ENCODE data around the gene LAMA3. TPM values are rescaled to one million over a fixed set of nuclear protein-coding genes. Genes with fewer than 3 reads are reported as not detected.

LAMA3 gene
- total RNA-seq, 1 experiment from 2014 or later = 207 TPM

DNA sequence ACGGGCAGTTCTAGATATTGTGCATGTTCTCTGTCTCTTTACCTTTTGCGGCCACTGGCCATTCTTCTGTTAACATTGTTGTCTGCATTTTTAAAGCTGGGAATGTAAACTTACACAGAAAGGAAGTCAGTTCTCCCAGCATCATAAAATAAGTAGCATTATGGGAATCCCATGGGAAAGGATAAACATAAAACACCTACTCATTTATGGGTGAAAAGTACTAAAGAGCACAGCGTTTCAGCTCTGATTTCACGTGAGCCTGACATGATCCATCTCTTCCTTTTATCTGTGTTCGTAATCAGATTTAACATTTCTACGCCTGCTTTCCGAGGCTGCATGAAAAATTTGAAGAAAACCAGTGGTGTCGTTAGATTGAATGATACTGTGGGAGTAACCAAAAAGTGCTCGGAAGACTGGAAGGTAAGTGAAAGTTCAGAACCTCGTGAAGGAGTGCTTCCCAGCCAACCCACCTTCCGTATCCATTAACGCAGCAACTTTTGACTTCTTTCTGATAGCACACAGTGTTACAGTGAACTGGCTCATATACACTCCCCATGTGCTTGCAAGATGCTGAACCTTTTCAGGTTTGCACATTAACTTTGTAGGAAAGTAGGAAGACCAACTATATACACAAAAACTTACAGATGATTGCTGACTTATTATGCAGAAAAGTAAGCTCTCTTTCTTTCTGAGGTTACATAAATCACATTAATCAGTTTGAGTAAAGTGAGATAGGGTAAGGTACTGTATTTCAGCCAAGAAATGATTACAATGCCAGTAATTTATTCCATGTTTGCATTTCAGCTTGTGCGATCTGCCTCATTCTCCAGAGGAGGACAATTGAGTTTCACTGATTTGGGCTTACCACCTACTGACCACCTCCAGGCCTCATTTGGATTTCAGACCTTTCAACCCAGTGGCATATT is 238.8 kb downstream of the LAMA3 start:
- TF ChIP-seq, protein P1, sequence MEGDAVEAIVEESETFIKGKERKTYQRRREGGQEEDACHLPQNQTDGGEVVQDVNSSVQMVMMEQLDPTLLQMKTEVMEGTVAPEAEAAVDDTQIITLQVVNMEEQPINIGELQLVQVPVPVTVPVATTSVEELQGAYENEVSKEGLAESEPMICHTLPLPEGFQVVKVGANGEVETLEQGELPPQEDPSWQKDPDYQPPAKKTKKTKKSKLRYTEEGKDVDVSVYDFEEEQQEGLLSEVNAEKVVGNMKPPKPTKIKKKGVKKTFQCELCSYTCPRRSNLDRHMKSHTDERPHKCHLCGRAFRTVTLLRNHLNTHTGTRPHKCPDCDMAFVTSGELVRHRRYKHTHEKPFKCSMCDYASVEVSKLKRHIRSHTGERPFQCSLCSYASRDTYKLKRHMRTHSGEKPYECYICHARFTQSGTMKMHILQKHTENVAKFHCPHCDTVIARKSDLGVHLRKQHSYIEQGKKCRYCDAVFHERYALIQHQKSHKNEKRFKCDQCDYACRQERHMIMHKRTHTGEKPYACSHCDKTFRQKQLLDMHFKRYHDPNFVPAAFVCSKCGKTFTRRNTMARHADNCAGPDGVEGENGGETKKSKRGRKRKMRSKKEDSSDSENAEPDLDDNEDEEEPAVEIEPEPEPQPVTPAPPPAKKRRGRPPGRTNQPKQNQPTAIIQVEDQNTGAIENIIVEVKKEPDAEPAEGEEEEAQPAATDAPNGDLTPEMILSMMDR (IDR thresholded peaks at IDR 0.05; ENCODE audit: unreplicated experiment) = no peak
- intact Hi-C loops (cut with micrococcal nuclease; ENCODE audit: unreplicated experiment) = no loop called here
- Mint-ChIP-seq H3K4me1 (ENCODE audit: low read depth, unreplicated experiment) (peaks cover 43% of the 10 kb centered on the region), H3K36me3 (ENCODE audit: insufficient read depth, unreplicated experiment) (peaks cover 45% of the 10 kb centered on the region), H3K27me3 (ENCODE audit: unreplicated experiment) (no peaks in the 10 kb centered on the region), H3K9me3 (ENCODE audit: low read depth, unreplicated experiment) (no peaks in the 10 kb centered on the region), H3K4me3 (ENCODE audit: low read depth, unreplicated experiment) (peak overlapping the region; percentile 50), H3K27ac (ENCODE audit: unreplicated experiment) (peak overlapping the region; percentile 65)
- peak; percentile 44 for DNase-seq
- CTCF ChIA-PET = interaction anchor here (0.6 to 0.7 kb wide), 2 partner anchors 211 to 891 kb away, joined by 3 to 4 read pairs; partner anchors contain the start of gene CABYR
- BruUV-seq (replicated peaks) = TSS peak; percentile 46

DNA sequence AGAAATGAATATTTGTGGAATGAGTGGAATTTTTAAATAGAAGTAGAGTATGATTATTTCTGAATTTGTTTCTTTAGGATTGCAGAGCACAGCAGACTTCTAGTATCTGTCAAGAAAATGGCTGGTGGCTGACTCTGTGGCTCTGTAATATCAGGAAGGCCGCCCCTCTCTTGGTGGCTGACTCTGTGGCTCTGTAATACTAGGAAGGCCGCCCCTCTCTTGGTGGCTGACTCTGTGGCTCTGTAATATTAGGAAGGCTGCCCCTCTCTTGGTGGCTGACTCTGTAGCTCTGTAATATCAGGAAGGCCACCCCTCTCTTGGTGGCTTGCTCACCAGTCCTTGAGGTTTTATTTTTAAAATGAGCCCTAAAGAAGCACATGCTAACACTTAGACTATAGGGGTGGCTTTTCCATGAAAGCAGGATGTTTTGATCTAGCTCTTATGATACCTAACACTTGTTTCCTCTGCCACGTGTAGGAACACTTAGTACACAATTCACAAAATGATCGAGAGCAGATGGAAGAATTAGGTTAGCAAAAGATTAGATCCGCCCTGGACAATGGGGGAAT is 240.2 kb downstream of the LAMA3 start:
- TF ChIP-seq, protein P1 (IDR thresholded peaks at IDR 0.05; ENCODE audit: unreplicated experiment) = no peak
- no peak for DNase-seq
- Mint-ChIP-seq H3K27ac (ENCODE audit: unreplicated experiment) (no peak overlapping the region), H3K4me3 (ENCODE audit: low read depth, unreplicated experiment) (no peak overlapping the region), H3K36me3 (ENCODE audit: insufficient read depth, unreplicated experiment) (peaks cover 52% of the 10 kb centered on the region), H3K4me1 (ENCODE audit: low read depth, unreplicated experiment) (peaks cover 53% of the 10 kb centered on the region), H3K27me3 (ENCODE audit: unreplicated experiment) (no peaks in the 10 kb centered on the region), H3K9me3 (ENCODE audit: low read depth, unreplicated experiment) (no peaks in the 10 kb centered on the region)
- CTCF ChIA-PET = no interaction called here
- BruUV-seq (replicated peaks) = no TSS peak
- intact Hi-C loops (cut with micrococcal nuclease; ENCODE audit: unreplicated experiment) = no loop called here

DNA sequence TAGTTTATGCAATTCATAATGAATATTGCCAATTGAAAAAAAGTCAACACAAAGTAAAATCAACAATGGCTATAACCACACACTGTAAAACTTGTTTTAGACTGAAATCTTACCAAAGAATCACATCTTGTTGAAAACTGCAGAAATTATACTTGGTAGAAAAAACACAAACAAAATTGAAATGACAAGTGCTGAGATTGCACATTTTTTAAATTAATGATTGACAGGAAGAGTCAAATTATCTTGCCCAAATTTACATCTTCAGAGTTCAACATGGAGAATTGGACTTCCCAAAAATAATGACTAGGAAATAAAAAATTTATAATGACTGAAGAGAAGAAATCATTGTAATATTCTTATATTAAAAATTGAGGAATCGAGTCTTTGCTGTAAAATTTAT is 240.7 kb downstream of the LAMA3 start:
- no peaks in the 10 kb centered on the region for H3K27me3 Mint-ChIP-seq (ENCODE audit: unreplicated experiment)
- H3K9me3 Mint-ChIP-seq (ENCODE audit: low read depth, unreplicated experiment) = no peaks in the 10 kb centered on the region
- TF ChIP-seq, protein P1 (IDR thresholded peaks at IDR 0.05; ENCODE audit: unreplicated experiment) = no peak
- peaks cover 59% of the 10 kb centered on the region for H3K4me1 Mint-ChIP-seq (ENCODE audit: low read depth, unreplicated experiment)
- H3K36me3 Mint-ChIP-seq (ENCODE audit: insufficient read depth, unreplicated experiment) = peaks cover 46% of the 10 kb centered on the region
- BruUV-seq (replicated peaks) = no TSS peak
- H3K4me3 Mint-ChIP-seq (ENCODE audit: low read depth, unreplicated experiment) = no peak overlapping the region
- intact Hi-C loops (cut with micrococcal nuclease; ENCODE audit: unreplicated experiment) = no loop called here
- no peak for DNase-seq
- H3K27ac Mint-ChIP-seq (ENCODE audit: unreplicated experiment) = no peak overlapping the region
- CTCF ChIA-PET = no interaction called here

DNA sequence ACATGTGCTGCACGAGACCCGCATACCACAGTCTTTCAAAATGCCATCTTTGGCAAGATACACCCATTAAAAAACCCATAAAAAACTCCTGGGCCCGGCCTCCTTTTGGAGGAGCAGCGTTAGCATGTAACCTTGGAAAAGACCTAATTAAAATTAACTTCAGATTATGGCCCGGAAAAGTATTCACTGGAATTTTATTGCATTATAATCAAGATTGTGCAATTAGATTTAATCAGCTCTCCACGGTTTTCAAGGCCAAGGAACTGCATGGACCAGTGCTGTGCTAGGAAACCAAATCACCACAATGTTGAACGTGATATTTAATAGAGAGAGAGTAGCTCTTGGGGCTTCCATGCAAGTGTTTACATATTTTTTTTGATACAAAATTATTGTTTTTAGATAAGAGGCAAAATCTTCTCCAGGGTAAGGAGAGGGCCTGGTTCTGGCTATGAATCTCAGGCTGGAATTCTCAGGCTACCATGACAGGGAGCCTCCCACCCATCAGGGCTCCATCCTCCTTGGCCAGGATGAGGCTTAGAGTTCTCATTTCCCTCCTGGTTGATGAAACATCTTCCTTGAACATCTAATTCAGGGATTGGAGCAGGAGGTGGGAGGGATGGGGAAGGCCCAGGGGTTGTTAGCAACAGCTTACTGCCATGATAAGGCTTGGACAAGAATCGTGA is 243.3 kb downstream of the LAMA3 start:
- H3K36me3 Mint-ChIP-seq (ENCODE audit: insufficient read depth, unreplicated experiment) = peaks cover 54% of the 10 kb centered on the region
- H3K9me3 Mint-ChIP-seq (ENCODE audit: low read depth, unreplicated experiment) = no peaks in the 10 kb centered on the region
- TF ChIP-seq, protein P1 (IDR thresholded peaks at IDR 0.05; ENCODE audit: unreplicated experiment) = no peak
- DNase-seq = no peak
- CTCF ChIA-PET = no interaction called here
- H3K27ac Mint-ChIP-seq (ENCODE audit: unreplicated experiment) = no peak overlapping the region
- BruUV-seq (replicated peaks) = no TSS peak
- no peak overlapping the region for H3K4me3 Mint-ChIP-seq (ENCODE audit: low read depth, unreplicated experiment)
- peaks cover 51% of the 10 kb centered on the region for H3K4me1 Mint-ChIP-seq (ENCODE audit: low read depth, unreplicated experiment)
- intact Hi-C loops (cut with micrococcal nuclease; ENCODE audit: unreplicated experiment) = no loop called here
- no peaks in the 10 kb centered on the region for H3K27me3 Mint-ChIP-seq (ENCODE audit: unreplicated experiment)
